COLO829 (cell line): ENCODE results near the gene MIEF1.

Experiments
- DNase-seq: peaks from one replicate; pipeline ENCODE4 v3.0.0; 2012; ENCODE audit warnings: low spot score

Gene MIEF1

DNA sequence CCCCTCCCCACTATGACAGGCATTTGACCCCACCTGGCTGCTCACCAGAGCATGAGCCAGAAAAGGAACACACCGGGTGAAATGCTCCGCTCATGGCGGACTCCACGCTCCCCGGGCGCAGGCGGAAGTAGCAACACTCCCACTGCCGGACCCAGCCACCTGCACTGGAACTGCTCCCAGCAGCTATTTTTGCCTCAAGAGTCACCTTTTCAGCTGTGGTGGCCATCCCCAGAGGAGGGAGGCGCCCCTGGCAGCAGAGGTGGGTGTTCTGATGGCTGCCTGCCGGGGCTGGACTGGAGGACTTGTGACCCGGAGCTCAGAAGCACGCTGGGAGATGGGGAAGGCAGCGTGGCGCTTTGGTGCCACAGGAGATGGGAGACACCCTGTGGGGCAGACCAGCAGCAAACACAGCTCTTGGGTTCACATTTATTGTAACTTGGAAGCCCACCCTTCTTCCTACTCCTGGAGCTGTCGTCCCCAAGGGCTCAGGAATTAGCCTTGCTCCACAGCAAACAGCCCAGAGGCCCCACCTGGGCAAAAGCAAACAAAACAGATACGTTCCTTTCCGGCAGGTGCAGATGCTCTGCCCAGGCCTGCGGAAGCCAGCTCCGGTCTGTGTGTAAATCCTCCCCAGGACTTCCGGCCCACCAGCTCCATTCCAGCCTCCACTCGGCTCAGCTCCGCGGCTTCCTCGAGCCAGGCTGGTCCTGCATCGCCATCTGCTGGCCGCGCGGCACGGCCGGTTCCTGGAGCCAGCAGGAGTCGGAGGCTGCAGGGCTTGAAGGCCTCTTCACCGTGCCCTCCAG, 26.8 kb downstream of the MIEF1 start:
- peak; percentile 91 for DNase-seq

DNA sequence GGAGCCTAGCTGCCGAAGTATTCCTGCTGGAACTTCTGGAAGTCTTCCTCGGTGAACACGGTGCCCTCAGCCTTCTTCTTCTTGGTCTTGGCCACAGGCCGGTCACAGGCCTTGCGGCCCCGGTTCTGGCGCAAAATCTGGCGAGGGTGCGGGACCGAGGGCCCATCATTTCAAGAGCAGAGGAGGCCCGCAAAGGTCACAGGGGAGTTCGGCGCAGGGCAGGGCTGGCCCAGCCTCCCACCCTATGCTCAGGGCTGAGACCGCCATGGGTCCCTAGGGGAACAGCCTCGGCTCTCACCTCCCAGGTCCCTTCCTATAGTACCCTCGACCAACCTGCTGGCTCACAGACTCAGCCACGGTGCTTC, 27.4 kb downstream of the MIEF1 start:
- DNase-seq, result no peak

- no peak for DNase-seq
Measured at GRCh38 chr22:39530116-39530515, 28.0 kb downstream of the MIEF1 start.

- DNase-seq, result peak; percentile 67
Measured at GRCh38 chr22:39530692-39531331, 28.7 kb downstream of the MIEF1 start.

GRCh38 chr22:39532215-39533073, 30.4 kb downstream of the MIEF1 start, which contains the start of gene RPS19BP1:
RPS19BP1 (minus strand) TSS chr22:39532748; CDS start chr22:39532738, 10 bp downstream.
- peak; percentile 100 for DNase-seq

GRCh38 chr22:39534092-39534506, 32.0 kb downstream of the MIEF1 start:
- DNase-seq, result no peak

DNA sequence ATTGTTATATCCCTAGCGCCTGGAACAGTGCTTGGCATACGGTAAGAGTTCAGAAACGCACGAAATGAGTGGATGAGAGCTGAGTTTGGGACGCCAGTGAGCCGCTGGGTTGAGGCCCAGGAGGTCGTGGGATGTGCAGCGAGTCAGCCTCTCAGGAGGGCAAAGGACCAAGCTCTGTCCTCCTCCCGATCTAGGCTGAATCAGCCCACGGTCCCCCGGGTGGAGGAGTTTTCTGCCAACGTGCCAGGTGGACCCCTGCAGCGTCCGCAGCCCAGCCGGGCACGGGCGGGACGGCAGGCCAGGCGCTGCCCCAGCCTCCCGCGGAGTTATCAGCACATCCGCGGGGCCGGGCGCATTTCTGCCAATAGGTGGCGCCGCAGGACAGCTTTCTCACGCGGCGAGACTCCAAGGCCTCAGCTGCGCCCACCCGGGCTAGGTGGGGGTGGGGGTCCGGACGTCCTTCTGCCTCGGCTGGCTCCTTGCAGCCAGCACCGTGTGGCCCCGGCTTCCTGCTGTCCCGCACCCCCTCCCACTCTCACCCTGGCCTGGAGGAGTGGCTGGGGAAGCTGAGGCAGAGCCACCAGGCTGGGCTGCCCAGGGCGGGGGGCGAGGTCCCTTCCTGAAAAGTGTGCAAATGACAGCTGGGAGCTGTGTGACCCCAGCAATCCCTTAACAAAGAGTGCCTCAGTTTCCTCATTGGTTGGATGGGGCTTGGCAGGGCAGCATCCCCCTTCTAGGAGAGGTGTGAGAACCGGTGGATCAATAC, 32.7 kb downstream of the MIEF1 start:
- peak; percentile 86 for DNase-seq

- no peak for DNase-seq
Measured at GRCh38 chr22:39535357-39535725, 33.3 kb downstream of the MIEF1 start.

- DNase-seq, result no peak
Measured at GRCh38 chr22:39535831-39536449, 33.9 kb downstream of the MIEF1 start.

DNA sequence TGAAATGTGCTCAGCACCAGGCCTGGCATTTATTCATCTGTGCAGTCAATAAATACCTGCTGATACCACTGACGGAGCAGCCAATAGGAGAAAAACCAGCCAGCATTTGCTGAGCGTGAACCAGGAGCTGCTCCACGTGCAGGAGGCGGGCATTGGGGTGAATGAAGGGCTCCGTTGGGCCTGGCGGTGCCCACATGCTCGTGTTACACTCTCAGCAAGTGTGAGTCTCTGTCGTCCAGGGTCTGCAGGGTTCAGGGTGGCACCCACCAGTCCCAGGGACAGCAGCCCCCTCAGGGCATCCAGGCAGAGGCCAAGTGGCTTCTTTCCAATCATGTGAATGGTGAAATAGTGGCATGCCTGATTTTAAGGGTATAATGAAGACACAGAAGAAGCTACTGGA, 34.6 kb downstream of the MIEF1 start:
- DNase-seq, result no peak

- no peak for DNase-seq
Measured at GRCh38 chr22:39537975-39538374, 35.9 kb downstream of the MIEF1 start.

DNA sequence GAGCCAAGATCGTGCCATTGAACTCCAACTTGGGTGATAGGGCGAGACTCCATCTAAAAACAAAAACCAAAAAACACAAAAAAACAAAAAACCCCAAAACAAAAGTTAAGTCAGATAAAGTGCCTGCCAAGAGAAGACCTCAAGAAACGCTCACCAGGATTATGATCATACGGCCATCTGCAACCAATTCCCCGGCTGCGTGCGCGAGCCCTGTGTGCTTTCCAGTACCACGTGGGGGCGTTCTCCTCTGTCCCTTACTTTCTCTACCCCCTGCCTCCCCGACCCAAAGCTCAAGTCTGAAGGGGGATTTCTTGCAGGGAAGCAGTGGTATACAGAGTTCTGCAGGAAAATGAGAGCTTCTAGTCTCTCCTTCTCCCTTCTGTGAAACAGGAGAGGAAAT, 41.0 kb downstream of the MIEF1 start:
- peak; percentile 43 for DNase-seq

- peak; percentile 57 for DNase-seq
Measured at GRCh38 chr22:39545386-39546365, 43.6 kb downstream of the MIEF1 start.

GRCh38 chr22:39546889-39547586, 44.9 kb downstream of the MIEF1 start:
- peak; percentile 41 for DNase-seq

DNA sequence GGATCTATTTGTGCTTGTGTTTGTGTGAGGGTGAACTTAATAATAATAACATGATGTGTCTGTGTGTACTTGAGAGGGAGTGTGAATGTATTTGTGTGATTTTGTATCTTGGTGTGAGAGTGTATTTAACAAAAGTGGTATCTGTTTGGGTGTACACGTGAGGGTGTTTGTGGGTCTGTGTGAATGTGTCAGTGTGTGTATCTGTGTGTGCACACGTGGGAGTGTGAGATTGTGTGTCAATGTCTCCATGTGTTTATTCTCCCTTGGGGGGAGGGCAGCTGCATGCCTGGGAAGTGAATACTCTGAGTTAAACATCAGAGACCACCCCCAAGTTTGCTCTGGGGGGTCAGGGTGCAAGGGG, 45.5 kb downstream of the MIEF1 start:
- DNase-seq, result no peak

GRCh38 chr22:39553429-39553828, 51.3 kb downstream of the MIEF1 start:
- DNase-seq, result no peak

DNA sequence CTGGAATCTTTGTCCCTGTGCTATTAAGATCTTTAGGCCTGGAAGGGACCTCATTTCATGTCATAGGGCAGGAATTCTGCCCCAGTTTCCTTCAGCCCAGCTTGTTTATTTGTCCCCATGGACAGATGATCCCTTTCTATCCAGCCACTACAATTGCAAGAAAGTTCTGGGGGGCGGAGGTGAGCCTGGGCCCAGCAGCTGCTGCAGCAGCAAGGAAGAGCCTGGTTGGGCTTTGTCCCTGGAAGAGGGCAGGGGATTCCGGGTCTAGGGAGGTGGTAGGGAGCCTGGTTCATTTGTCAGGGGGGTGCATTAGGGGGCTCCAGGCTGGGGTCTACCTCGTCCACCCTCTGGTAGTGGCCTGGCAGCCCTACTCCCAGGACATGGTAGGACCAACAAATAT, 52.1 kb downstream of the MIEF1 start:
- no peak for DNase-seq

- no peak for DNase-seq
Measured at GRCh38 chr22:39556970-39557841, 55.1 kb downstream of the MIEF1 start.

GRCh38 chr22:39558254-39558727, 56.2 kb downstream of the MIEF1 start:
- DNase-seq, result no peak
